Spleen (tissue), 11 donors: ENCODE results near the gene LIN7A. TPM values are rescaled to one million over a fixed set of nuclear protein-coding genes. Genes with fewer than 3 reads are reported as not detected.

Source experiments
- DNase-seq: peaks from one replicate; pipeline ENCODE4 v3.0.0-alpha.2; 2020
- H3K27ac ChIP-seq, 8 donors: fragments of 200-600 bp; sonication (generic) in 7 of 8; 1 replicate in 4 of 8; 2 replicates in 4 of 8; pipeline versions ENCODE4 v1.5.0 to v1.8.0; 2016 to 2021; ENCODE audit warnings: inconsistent platforms in 4 of 8, mild to moderate bottlenecking in 4 of 8, moderate library complexity in 1 of 8
- H3K27me3 ChIP-seq, 7 donors: fragments of 200-600 bp; sonication (generic) in 6 of 7; replicated peaks in 1 of 7; 1 replicate in 4 of 7; 2 replicates in 3 of 7; pipeline versions ENCODE4 v1.5.0 to v1.8.0; 2016 to 2021; ENCODE audit warnings: inconsistent platforms in 3 of 7, mild to moderate bottlenecking in 1 of 7
- H3K36me3 ChIP-seq, 6 donors: fragments of 200-600 bp; sonication (generic) in 5 of 6; 1 replicate in 4 of 6; 2 replicates in 2 of 6; pipeline versions ENCODE4 v1.5.0 to v1.8.0; 2016 to 2021; ENCODE audit warnings: inconsistent platforms in 2 of 6
- H3K4me1 ChIP-seq, 6 donors: fragments of 200-600 bp; sonication (generic) in 5 of 6; 1 replicate in 3 of 6; 2 replicates in 3 of 6; pipeline versions ENCODE4 v1.5.0 to v1.8.0; 2016 to 2021; ENCODE audit warnings: inconsistent platforms in 3 of 6
- H3K4me3 ChIP-seq, 8 donors: fragments of 200-600 bp; sonication (generic) in 7 of 8; 1 replicate in 4 of 8; 2 replicates in 4 of 8; pipeline versions ENCODE4 v1.5.0 to v1.8.0; 2016 to 2021; ENCODE audit warnings: inconsistent platforms in 4 of 8, mild to moderate bottlenecking in 4 of 8, moderate library complexity in 2 of 8
- H3K9me3 ChIP-seq, 8 donors: fragments of 200-600 bp; sonication (generic) in 7 of 8; 1 replicate in 4 of 8; 2 replicates in 4 of 8; pipeline versions ENCODE4 v1.5.0 to v1.8.0; 2016 to 2021; ENCODE audit warnings: inconsistent platforms in 4 of 8
- POLR2A ChIP-seq, 3 donors: fragments of 450-650 bp; IDR thresholded peaks; one replicate each; pipeline ENCODE4 v1.5.1; 2017; ENCODE audit warnings: antibody characterized with exemption in 3 of 3, mild to moderate bottlenecking in 1 of 3
- POLR2AphosphoS5 ChIP-seq, 3 donors: sonication (generic); formaldehyde crosslinking; IDR thresholded peaks; one replicate each; pipeline ENCODE4 v1.5.1; 2017; ENCODE audit warnings: antibody characterized with exemption in 3 of 3
- WGBS, 5 donors: extraction: QIAGEN DNeasy Blood & Tissue Kit in 3 of 5; methylation state at CpG; one replicate each; pipeline versions ENCODE4 v1.1.5 to v1.1.7; 2013 to 2018; 5-methylcytosine and 5-hydroxymethylcytosine counted together
- intact Hi-C: fragments of 100-400 bp; cut with DNase I; formaldehyde crosslinking; loops from one replicate; pipeline ENCODE4 v1.15.0; 2023; ENCODE audit warnings: low total_unique reads
- polyA plus RNA-seq, 3 donors: library from polyadenylated mRNA; stranded (reverse); fragments of 200-250 nt; gene quantifications; one replicate each; pipeline ENCODE4 v1.2.1, GENCODE V29; 2013
- total RNA-seq, 7 donors: library from RNA; depleted of rRNA in 3 of 7; stranded (reverse); fragments of >200 nt in 3 of 7; fragmentation: NEBNext Ultra II Directional in 4 of 7; extraction: Animal tissue kit (Norgen Biotek cat#: 25700) in 4 of 7; gene quantifications; one replicate each; pipeline versions ENCODE4 v1.1.0 to v1.2.1, GENCODE V29; 2016 to 2021
- TF ChIP-seq, protein P1 (sequence below), 11 experiments: fragments of 200-600 bp in 7 of 11; fragments of 450-650 bp in 4 of 11; sonication (generic) in 4 of 11; IDR thresholded peaks in 8 of 11; conservative IDR thresholded peaks in 3 of 11; 1 replicate in 7 of 11; 2 replicates in 4 of 11; pipeline versions ENCODE4 v1.4.0 to v1.8.0; 2016 to 2021; ENCODE audit warnings: antibody characterized with exemption in 11 of 11, inconsistent platforms in 4 of 11, mild to moderate bottlenecking in 1 of 11
- donor health status: healthy with polysubstance abuse.
- donor health status: DM: no; HTN: no; CAD: no; lungs with moderate emphysema.
- donor health status: DM: no; HTN: no; CAD: no.
- donor health status: Bipolar disorder and iron deficiency.
- donor health status: healthy.
- donor health status: DM: no; HTN: no; CAD: no.
- donor health status: DM: yes; HTN: yes; CAD: no.

LIN7A gene
- total and polyA plus RNA-seq, 10 donors, result 1.7 to 31.6 (median 13.1) TPM

DNA sequence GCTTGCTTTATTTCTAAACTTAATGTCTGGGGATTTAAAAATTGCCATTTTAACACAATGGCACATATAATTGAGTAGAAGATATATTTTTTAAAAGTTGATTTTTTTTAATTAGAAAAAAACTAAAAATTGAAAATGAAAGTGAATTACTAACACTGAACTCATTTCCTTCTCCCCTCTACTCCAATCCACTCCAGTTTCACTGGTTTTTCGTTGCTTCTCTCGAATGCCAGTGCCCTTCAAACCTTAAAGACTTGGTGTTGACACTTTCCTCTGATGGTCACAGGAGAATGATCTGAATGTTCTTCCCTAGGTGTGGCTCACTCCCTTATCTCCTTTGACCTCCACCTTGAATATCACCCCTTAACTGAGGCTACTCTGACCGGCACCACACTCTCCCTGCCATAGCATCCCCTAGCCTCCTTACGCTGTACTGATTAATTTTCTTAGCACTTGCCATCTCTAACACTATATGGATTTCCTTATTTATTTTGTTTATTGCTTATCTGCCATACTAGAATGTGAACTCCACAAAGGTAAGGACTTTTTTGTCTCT, 107.1 kb downstream of the LIN7A start:
- Histone ChIP-seq H3K27ac (no peak overlapping the region), H3K27me3 (no peaks in the 10 kb centered on the region), H3K36me3 (no peaks in the 10 kb centered on the region), H3K9me3 (no peaks in the 10 kb centered on the region), H3K4me3 (no peak overlapping the region), H3K4me1 (no peaks in the 10 kb centered on the region)
- no peak for DNase-seq
- WGBS, 5 donors, result 68 to 86% (median 83%) methylated on average over 4 of the region's 4 CpGs
- intact Hi-C loops, result no loop called here
- TF ChIP-seq POLR2AphosphoS5 (IDR thresholded peaks at IDR 0.05) (no peak), POLR2A (IDR thresholded peaks at IDR 0.05) (no peak)
- TF ChIP-seq, protein P1, sequence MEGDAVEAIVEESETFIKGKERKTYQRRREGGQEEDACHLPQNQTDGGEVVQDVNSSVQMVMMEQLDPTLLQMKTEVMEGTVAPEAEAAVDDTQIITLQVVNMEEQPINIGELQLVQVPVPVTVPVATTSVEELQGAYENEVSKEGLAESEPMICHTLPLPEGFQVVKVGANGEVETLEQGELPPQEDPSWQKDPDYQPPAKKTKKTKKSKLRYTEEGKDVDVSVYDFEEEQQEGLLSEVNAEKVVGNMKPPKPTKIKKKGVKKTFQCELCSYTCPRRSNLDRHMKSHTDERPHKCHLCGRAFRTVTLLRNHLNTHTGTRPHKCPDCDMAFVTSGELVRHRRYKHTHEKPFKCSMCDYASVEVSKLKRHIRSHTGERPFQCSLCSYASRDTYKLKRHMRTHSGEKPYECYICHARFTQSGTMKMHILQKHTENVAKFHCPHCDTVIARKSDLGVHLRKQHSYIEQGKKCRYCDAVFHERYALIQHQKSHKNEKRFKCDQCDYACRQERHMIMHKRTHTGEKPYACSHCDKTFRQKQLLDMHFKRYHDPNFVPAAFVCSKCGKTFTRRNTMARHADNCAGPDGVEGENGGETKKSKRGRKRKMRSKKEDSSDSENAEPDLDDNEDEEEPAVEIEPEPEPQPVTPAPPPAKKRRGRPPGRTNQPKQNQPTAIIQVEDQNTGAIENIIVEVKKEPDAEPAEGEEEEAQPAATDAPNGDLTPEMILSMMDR (IDR thresholded peaks at IDR 0.05 in 8 of 11, conservative IDR thresholded peaks at IDR 0.05 in 3 of 11), result no peak

GRCh38 chr12:80829767-80830166, 108.0 kb downstream of the LIN7A start:
- no peak for TF ChIP-seq POLR2A (IDR thresholded peaks at IDR 0.05)
- TF ChIP-seq, protein P1 (IDR thresholded peaks at IDR 0.05 in 8 of 11, conservative IDR thresholded peaks at IDR 0.05 in 3 of 11), result no peak
- TF ChIP-seq POLR2AphosphoS5 (IDR thresholded peaks at IDR 0.05), result no peak
- Histone ChIP-seq H3K9me3 (no peaks in the 10 kb centered on the region), H3K36me3 (no peaks in the 10 kb centered on the region), H3K27me3 (no peaks in the 10 kb centered on the region), H3K4me3 (no peak overlapping the region), H3K4me1 (no peaks in the 10 kb centered on the region), H3K27ac (no peak overlapping the region)
- intact Hi-C loops, result no loop called here
- no peak for DNase-seq
- WGBS, 5 donors, result 73 to 88% (median 85%) methylated on average over 2 of the region's 2 CpGs

DNA sequence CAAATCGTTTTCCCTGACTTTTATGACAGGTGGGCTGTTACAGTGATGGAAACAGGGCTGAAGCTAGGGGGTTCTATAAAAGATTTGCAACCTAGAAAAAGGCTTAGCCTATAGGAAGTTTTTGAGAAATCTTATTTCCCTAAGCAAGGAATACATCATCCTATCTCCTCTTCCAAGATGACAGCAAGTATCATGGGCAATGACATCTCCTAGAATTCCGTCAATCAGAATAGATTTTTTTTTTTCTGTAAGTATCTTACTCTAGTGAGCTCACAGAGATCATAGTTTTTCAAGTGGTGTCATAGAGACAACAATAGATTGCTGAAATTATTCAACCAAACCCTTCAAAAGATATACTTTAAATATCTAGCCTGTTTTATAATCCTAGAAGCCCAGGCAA, 112.2 kb downstream of the LIN7A start:
- intact Hi-C loops, result no loop called here
- no peak overlapping the region for H3K27ac ChIP-seq
- TF ChIP-seq POLR2A (IDR thresholded peaks at IDR 0.05) (no peak), POLR2AphosphoS5 (IDR thresholded peaks at IDR 0.05) (no peak)
- TF ChIP-seq, protein P1 (IDR thresholded peaks at IDR 0.05 in 8 of 11, conservative IDR thresholded peaks at IDR 0.05 in 3 of 11), result no peak
- no peaks in the 10 kb centered on the region for H3K27me3 ChIP-seq
- H3K4me1 ChIP-seq, result no peaks in the 10 kb centered on the region
- no peak for DNase-seq
- peaks cover 0 to 8% (median 0%) of the 10 kb centered on the region in 8 donors for H3K9me3 ChIP-seq
- 65 to 72% (median 70%) methylated on average over 2 of the region's 2 CpGs for WGBS, 5 donors
- H3K4me3 ChIP-seq, result no peak overlapping the region
- H3K36me3 ChIP-seq, result peaks cover 0 to 5% (median 0%) of the 10 kb centered on the region in 6 donors

GRCh38 chr12:80823393-80823792, 114.3 kb downstream of the LIN7A start:
- Histone ChIP-seq H3K27ac (no peak overlapping the region), H3K4me1 (no peaks in the 10 kb centered on the region), H3K9me3 (peaks cover 0 to 8% (median 0%) of the 10 kb centered on the region in 8 donors), H3K4me3 (no peak overlapping the region), H3K36me3 (peaks cover 0 to 5% (median 0%) of the 10 kb centered on the region in 6 donors), H3K27me3 (no peaks in the 10 kb centered on the region)
- TF ChIP-seq, protein P1 (IDR thresholded peaks at IDR 0.05 in 8 of 11, conservative IDR thresholded peaks at IDR 0.05 in 3 of 11), result no peak
- TF ChIP-seq POLR2A (IDR thresholded peaks at IDR 0.05) (no peak), POLR2AphosphoS5 (IDR thresholded peaks at IDR 0.05) (no peak)
- intact Hi-C loops, result no loop called here
- 72 to 84% (median 75%) methylated on average over 3 of the region's 3 CpGs for WGBS, 5 donors
- no peak for DNase-seq
